Endothelial cell of umbilical vein (primary cell): Measurements from ENCODE around the gene ATP8A1.

Experiments used
- CTCF ChIP-seq, 2 donors: IDR thresholded peaks; 1 replicate in 1 of 2; 2 replicates in 1 of 2; pipeline ENCODE4 v1.5.1; 2011; ENCODE audit warnings: low read length in 2 of 2, mild to moderate bottlenecking in 2 of 2, moderate library complexity in 2 of 2, control low read depth in 1 of 2, inconsistent platforms in 1 of 2, low read depth in 1 of 2; ENCODE audit not compliant: insufficient read depth in 1 of 2; ENCODE audit errors: extremely low read depth in 1 of 2
- EZH2 ChIP-seq: IDR thresholded peaks from 2 replicates; pipeline ENCODE4 v1.6.1; 2012; ENCODE audit warnings: borderline replicate concordance, low read depth, mild to moderate bottlenecking, moderate library complexity, low read length, inconsistent platforms; ENCODE audit not compliant: severe bottlenecking
- FOS ChIP-seq: IDR thresholded peaks from 2 replicates; pipeline ENCODE4 v1.6.1; 2011; ENCODE audit warnings: mild to moderate bottlenecking, low read length, moderate library complexity, borderline replicate concordance; ENCODE audit not compliant: insufficient read depth
- JUN ChIP-seq: IDR thresholded peaks from 2 replicates; pipeline ENCODE4 v1.6.1; 2011; ENCODE audit warnings: borderline replicate concordance, low read depth; ENCODE audit not compliant: insufficient read length, insufficient read depth
- MAX ChIP-seq: IDR thresholded peaks from 2 replicates; pipeline ENCODE4 v1.6.1; 2011; ENCODE audit not compliant: insufficient read depth, insufficient read length
- POLR2A ChIP-seq: IDR thresholded peaks from 2 replicates; pipeline ENCODE4 v1.6.1; 2012; ENCODE audit warnings: low read depth, mild to moderate bottlenecking, control low read depth, low read length
- POLR2AphosphoS5 ChIP-seq: IDR thresholded peaks from 2 replicates; pipeline ENCODE4 v1.6.1; 2012; ENCODE audit warnings: low read depth, mild to moderate bottlenecking, control low read depth, low read length, moderate library complexity; ENCODE audit not compliant: insufficient read depth

GRCh38 chr4:42466273-42466844 lies 190.5 kb downstream of the ATP8A1 start:
- TF ChIP-seq JUN: no peak
- TF ChIP-seq POLR2AphosphoS5: no peak
- no peak for TF ChIP-seq CTCF (IDR thresholded peaks at IDR 0.05; ENCODE audit: extremely low read depth in 1 of 2, insufficient read depth in 1 of 2, low read depth in 1 of 2, low read length in 2 of 2)
- no peak for TF ChIP-seq POLR2A
- TF ChIP-seq MAX: no peak
- TF ChIP-seq FOS: no peak
- no peak for TF ChIP-seq EZH2
